Middle frontal gyrus (tissue), 1 donor: ENCODE results near the gene LYRM1.

ENCODE experiments used
- DNase-seq: peaks from one replicate; pipeline ENCODE4 v3.0.0-alpha.2; 2015; ENCODE audit warnings: low spot score; ENCODE audit errors: extremely low spot score

LYRM1 gene

GRCh38 chr16:20871941-20872815 is 28.4 kb upstream of the LYRM1 start:
- no peak for DNase-seq

GRCh38 chr16:20873331-20873730 is 27.2 kb upstream of the LYRM1 start:
- DNase-seq: no peak

DNA sequence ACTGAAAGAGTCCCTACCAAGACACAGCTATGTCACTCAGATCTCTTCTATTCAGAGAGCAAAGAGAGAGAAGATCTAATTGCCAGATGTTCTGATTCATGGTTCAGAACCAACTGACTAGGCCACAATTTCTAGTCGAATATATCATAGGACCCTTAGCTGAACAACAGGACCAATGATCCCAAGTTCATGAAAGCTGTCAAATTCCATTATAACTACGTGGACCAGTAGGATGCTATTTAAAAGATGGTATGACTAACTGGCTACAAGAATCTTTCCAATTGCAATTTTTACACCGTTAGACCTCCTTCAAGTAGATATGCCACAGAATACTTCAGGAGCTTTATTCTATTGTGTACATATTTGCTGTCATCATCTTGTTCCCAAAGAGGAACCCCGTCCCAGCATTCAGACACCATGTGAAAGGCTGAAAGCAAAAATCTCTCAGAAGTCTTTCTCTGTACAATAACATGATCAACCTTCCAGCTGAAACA is 26.4 kb upstream of the LYRM1 start:
- no peak for DNase-seq

DNA sequence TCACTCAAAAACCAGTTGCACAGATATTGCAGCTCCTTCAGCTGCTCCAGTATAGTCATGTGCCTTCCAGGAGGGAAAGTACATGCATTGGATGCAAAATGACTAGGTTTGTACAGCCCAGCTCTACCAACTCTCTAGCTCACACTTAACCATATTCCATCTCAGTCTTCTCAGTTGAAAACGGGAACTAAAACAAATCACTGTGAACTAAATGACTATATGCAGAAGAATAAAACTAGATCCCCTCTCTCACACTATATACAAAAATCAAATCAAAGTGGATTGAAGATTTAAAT is 25.3 kb upstream of the LYRM1 start:
- DNase-seq: no peak

DNA sequence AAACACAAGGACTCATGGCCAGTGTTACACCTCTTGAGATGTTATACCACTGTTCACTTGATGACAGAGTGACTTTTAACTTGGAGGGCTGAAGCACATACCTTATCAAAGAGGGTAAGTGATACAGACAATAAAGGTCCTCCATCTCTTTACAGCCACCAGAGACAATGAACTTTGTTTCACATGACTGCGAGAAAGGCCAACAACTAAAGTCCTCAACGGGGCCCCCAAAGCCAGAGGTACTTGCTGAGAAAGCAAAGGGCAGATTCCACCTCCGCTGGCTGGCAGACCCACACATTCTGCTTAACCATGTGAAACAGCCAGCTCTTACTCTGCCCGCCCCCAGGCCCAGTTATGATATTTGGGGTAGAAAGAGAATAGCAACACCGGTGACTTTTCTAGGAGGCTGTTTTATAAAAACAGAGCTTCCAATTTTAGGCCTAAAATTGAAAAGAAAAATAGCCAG is 21.9 kb upstream of the LYRM1 start:
- DNase-seq: no peak

- DNase-seq: no peak
These were observed 21.2 kb upstream of the LYRM1 start for GRCh38 chr16:20879175-20880040.

DNA sequence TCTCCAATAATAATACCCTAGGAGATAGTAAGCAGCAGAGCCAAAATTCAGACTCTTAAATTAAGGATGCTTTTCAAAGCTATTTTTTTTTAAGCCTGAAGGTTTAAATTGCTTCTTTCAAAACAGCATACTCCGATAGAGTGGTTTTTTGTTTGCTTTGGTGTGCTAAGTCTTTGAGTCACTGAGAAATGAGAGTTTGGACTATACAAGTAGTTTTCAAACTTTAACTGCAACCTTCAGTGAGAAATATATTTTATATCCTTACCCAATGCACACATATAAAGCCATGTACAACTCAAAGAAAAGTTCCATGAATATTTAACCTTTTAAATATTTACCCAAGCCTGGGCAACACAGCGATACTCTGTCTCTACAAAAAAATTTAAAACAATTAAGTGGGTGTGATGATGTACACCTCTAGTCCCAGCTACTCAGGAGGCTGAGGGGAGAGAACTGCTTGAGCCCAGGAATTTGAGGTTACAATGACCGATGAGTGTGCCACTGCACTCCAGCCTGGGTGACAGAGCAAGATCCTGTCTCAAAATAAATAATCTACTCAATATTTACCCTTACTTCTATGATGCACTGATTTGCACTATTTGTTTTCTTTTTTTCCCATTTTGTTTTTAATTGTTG is 19.6 kb upstream of the LYRM1 start:
- no peak for DNase-seq

DNA sequence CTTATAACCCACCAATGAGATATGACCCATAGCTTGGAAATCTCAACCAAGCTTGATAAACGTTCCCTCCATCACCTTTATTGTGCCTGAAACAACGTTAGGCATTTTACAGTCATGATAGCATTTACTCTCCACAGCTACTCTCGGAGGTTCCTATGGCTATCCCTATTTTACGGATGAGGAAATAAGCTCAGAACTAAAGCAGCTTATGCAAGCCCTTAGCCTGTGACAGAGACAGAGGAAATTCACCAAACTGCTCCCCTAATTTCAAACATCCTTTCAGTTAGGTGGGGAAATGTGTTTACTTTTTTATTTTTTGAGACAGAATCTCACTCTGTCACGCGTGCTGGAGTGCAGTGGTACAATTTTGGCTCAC is 19.1 kb upstream of the LYRM1 start:
- DNase-seq: no peak

- DNase-seq: no peak
These were observed 16.9 kb upstream of the LYRM1 start for GRCh38 chr16:20883554-20884239.

GRCh38 chr16:20884240-20884556 is 16.4 kb upstream of the LYRM1 start:
- DNase-seq: no peak

DNA sequence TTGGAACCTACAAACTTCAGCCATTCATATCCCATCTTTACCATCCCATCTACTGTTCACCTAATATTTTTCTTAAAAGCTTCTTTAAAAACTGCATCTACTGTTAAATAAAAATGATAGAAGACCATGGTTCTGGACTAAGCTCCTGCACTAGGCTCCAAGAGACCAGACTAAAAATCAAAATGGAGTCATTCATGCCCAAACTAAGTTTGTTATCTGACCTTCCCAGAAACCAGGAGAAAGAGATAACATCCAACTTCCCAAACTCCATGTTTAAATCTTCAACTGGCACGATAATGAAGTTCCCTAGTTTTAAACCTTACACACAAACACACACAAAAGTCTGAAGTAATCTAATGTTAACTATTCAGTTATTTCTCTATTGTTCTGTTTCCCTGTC is 14.3 kb upstream of the LYRM1 start:
- no peak for DNase-seq

GRCh38 chr16:20887207-20887606 is 13.4 kb upstream of the LYRM1 start:
- no peak for DNase-seq

GRCh38 chr16:20889625-20890275 is 10.8 kb upstream of the LYRM1 start:
- no peak for DNase-seq

- DNase-seq: no peak
These were observed 6.2 kb upstream of the LYRM1 start for GRCh38 chr16:20894388-20894787.

GRCh38 chr16:20897253-20897897 is 3.2 kb upstream of the LYRM1 start:
- no peak for DNase-seq

GRCh38 chr16:20897922-20898321 is 2.6 kb upstream of the LYRM1 start:
- DNase-seq: no peak

GRCh38 chr16:20899071-20899470 is 1.5 kb upstream of the LYRM1 start:
- no peak for DNase-seq

DNA sequence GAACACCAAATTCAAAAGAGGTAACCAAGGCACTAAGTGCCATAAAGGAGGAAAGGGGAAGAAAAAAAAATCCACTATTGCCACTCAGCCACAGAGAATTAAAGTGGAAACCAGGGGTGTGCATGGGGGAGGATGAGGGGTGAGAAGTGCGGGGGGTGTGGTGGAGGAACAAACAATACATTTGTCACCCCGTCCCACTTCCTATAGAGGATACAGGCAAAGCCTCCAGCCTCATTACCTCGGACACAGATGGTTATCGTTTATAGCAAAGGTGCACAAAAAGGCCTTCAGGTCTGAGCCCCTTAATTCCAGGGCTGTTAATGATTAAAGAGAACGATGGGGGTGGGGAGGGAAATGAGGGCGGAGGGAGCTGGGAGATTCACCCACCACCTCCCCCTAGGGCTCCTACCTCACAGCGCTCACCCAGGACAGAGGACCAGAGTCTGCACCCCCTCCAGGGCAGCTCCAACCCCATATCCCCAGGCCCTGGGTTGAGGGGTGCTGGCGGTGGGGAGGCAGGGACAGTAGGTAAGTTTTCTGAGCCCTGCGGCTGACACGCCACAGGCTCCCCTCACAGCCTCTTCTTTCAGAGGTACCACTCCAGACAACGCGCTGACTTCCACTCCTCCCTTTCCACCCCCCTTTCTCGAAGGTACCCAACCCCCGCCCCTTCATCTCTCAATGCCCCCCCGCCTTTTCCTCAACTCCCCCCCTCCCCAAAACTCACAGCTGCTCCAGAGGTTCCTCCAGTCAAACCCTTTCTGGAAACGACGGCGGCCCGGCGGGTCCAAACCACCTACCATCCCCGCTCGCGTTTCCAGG is 883 bp upstream of the LYRM1 start:
- DNase-seq: no peak

- no peak for DNase-seq
These were observed 481 bp downstream of the LYRM1 start for GRCh38 chr16:20901068-20901435.
